HCT116 (cell line): Measurements from ENCODE around the gene ACVR1. TPM values are rescaled to one million over a fixed set of nuclear protein-coding genes. Genes with fewer than 3 reads are reported as not detected.

Source experiments
- ATAC-seq: fragments of 200-7000 bp; cut with Tn5 transposase; 2 replicates; pipeline ENCODE4 v1.9.1; 2020; ENCODE audit warnings: mild to moderate bottlenecking, moderate library complexity
- BruUV-seq: library from RNA; stranded (reverse); fragments of 400-500 nt; replicated peaks from 2 replicates; lab custom pipeline; 2021; lab: Mats Ljungman, UMichigan
- CTCF ChIA-PET: fragments of 300-600 bp; sonication (Branson Sonifier 250); formaldehyde crosslinking; loops from one replicate; lab custom pipeline; 2021; ENCODE audit warnings: antibody characterized with exemption; lab: Charles Lee
- POLR2A ChIA-PET: fragments of 300-600, 350-600 bp; sonication (Branson Sonifier 250); formaldehyde crosslinking; loops from one replicate; lab custom pipeline; 2021; ENCODE audit warnings: antibody characterized with exemption; lab: Charles Lee
- RAD21 ChIA-PET, 2 experiments: fragments of 300-600 bp; sonication (Branson Sonifier 250); formaldehyde crosslinking; loops; one replicate each; lab custom pipeline; 2023; ENCODE audit warnings: low total read pairs in 2 of 2; ENCODE audit not compliant: uncharacterized antibody in 2 of 2, unreplicated experiment in 2 of 2, low non-redundant PET in 1 of 2; lab: Charles Lee
- DNase-seq: peaks from one replicate; pipeline ENCODE4 v3.0.0-alpha.2; 2010; ENCODE audit warnings: low read depth, low spot score
- H2AFZ ChIP-seq: fragments of 200-600 bp; shearing (Covaris generic), sonication (generic); 2 replicates; pipeline ENCODE4 v1.6.1; 2017; ENCODE audit warnings: low read depth, mixed run types, mixed read lengths, antibody characterized with exemption, low read length; ENCODE audit not compliant: poor library complexity, severe bottlenecking
- H3K27ac ChIP-seq: 2 replicates; pipeline ENCODE4 v1.5.1; 2012; ENCODE audit warnings: low read depth, low read length
- H3K27me3 ChIP-seq: fragments of 200-600 bp; sonication (generic); 2 replicates; pipeline ENCODE4 v1.6.1; 2016; ENCODE audit warnings: mixed run types, low read length, mixed read lengths; ENCODE audit not compliant: insufficient read depth
- H3K36me3 ChIP-seq, 2 experiments: fragments of 200-500 bp in 1 of 2; fragments of 200-600 bp in 1 of 2; sonication (Bioruptor generic) in 1 of 2; sonication (generic) in 1 of 2; 2 replicates each; pipeline versions ENCODE4 v1.5.1 to v1.6.1; 2014 to 2016; ENCODE audit warnings: low read length in 2 of 2, inconsistent platforms in 1 of 2, mixed read lengths in 1 of 2, mixed run types in 1 of 2; ENCODE audit not compliant: insufficient read depth in 2 of 2, control insufficient read depth in 1 of 2
- H3K4me1 ChIP-seq, 2 experiments: fragments of 200-600 bp in 1 of 2; sonication (generic) in 1 of 2; 2 replicates each; pipeline versions ENCODE4 v1.5.1 to v1.6.1; 2012 to 2017; ENCODE audit warnings: low read length in 2 of 2, inconsistent platforms in 1 of 2, mild to moderate bottlenecking in 1 of 2, mixed read lengths in 1 of 2, mixed run types in 1 of 2, moderate library complexity in 1 of 2; ENCODE audit not compliant: insufficient read depth in 2 of 2, control insufficient read depth in 1 of 2
- H3K4me2 ChIP-seq: fragments of 200-600 bp; sonication (generic); 2 replicates; pipeline ENCODE4 v1.6.1; 2017; ENCODE audit warnings: mixed run types, low read length, mixed read lengths
- H3K4me3 ChIP-seq, 2 experiments: fragments of 200-600 bp in 1 of 2; sonication (generic) in 1 of 2; replicated peaks in 1 of 2; 2 replicates each; pipeline ENCODE4 v1.5.1; 2011 to 2016; ENCODE audit warnings: low read length in 2 of 2, control low read depth in 1 of 2, low read depth in 1 of 2, mild to moderate bottlenecking in 1 of 2, mixed read lengths in 1 of 2, mixed run types in 1 of 2
- H3K79me2 ChIP-seq: fragments of 200-600 bp; sonication (generic); 2 replicates; pipeline ENCODE4 v1.6.1; 2017; ENCODE audit warnings: mild to moderate bottlenecking, mixed run types, low read length, moderate library complexity, mixed read lengths; ENCODE audit not compliant: insufficient read depth
- H3K9ac ChIP-seq: fragments of 200-600 bp; sonication (generic); 2 replicates; pipeline ENCODE4 v1.6.1; 2016; ENCODE audit warnings: low read length, mixed read lengths
- H3K9me2 ChIP-seq: fragments of 200-600 bp; sonication (generic), shearing (Covaris generic); 2 replicates; pipeline ENCODE4 v1.6.1; 2017; ENCODE audit warnings: mixed run types, mild to moderate bottlenecking, moderate library complexity; ENCODE audit not compliant: insufficient read depth
- H3K9me3 ChIP-seq, 2 experiments: fragments of 200-500 bp in 1 of 2; fragments of 200-600 bp in 1 of 2; sonication (Bioruptor generic) in 1 of 2; sonication (generic) in 1 of 2; 2 replicates each; pipeline ENCODE4 v1.6.1; 2014 to 2017; ENCODE audit warnings: low read length in 2 of 2, mixed read lengths in 2 of 2, inconsistent platforms in 1 of 2, low read depth in 1 of 2, mild to moderate bottlenecking in 1 of 2, mixed run types in 1 of 2, moderate library complexity in 1 of 2; ENCODE audit not compliant: control insufficient read depth in 1 of 2, insufficient read depth in 1 of 2
- H4K20me1 ChIP-seq: fragments of 200-600 bp; sonication (generic), shearing (Covaris generic); 2 replicates; pipeline ENCODE4 v1.6.1; 2017; ENCODE audit warnings: mixed run types, mild to moderate bottlenecking, moderate library complexity; ENCODE audit not compliant: insufficient read depth
- CBX3 ChIP-seq: IDR thresholded peaks from 2 replicates; pipeline ENCODE4 v1.6.1; 2012; ENCODE audit warnings: low read depth
- CEBPB ChIP-seq: IDR thresholded peaks from 2 replicates; pipeline ENCODE4 v1.6.1; 2012; ENCODE audit warnings: low read depth
- CTCF ChIP-seq, 3 experiments: fragments of 200-600 bp in 1 of 3; sonication (generic) in 1 of 3; IDR thresholded peaks in 2 of 3; conservative IDR thresholded peaks in 1 of 3; 2 replicates each; pipeline ENCODE4 v1.5.1; 2012 to 2017; ENCODE audit warnings: low read depth in 2 of 3, low read length in 2 of 3, antibody characterized with exemption in 1 of 3, borderline replicate concordance in 1 of 3, control low read depth in 1 of 3, mild to moderate bottlenecking in 1 of 3, mixed read lengths in 1 of 3, mixed run types in 1 of 3, moderate library complexity in 1 of 3; ENCODE audit not compliant: insufficient read depth in 1 of 3
- EGR1 ChIP-seq: IDR thresholded peaks from 2 replicates; pipeline ENCODE4 v1.6.1; 2012; ENCODE audit warnings: low read depth
- ELF1 ChIP-seq: IDR thresholded peaks from 2 replicates; pipeline ENCODE4 v1.6.1; 2012; ENCODE audit warnings: low read depth, borderline replicate concordance
- EZH2 ChIP-seq: fragments of 200-600 bp; sonication (generic); IDR thresholded peaks from 2 replicates; pipeline ENCODE4 v1.6.1; 2017; ENCODE audit warnings: antibody characterized with exemption, mixed run types
- EZH2phosphoT487 ChIP-seq: fragments of 200-600 bp; IDR thresholded peaks from 2 replicates; pipeline ENCODE4 v1.6.1; 2018; ENCODE audit warnings: antibody characterized with exemption, borderline replicate concordance
- JUND ChIP-seq: IDR thresholded peaks from 2 replicates; pipeline ENCODE4 v1.6.1; 2012
- MAX ChIP-seq: IDR thresholded peaks from 2 replicates; pipeline ENCODE4 v1.6.1; 2012
- POLR2AphosphoS5 ChIP-seq: IDR thresholded peaks from 2 replicates; pipeline ENCODE4 v1.6.1; 2011; ENCODE audit warnings: mild to moderate bottlenecking, low read depth, low read length, moderate library complexity
- RAD21 ChIP-seq: IDR thresholded peaks from 2 replicates; pipeline ENCODE4 v1.6.1; 2012; ENCODE audit warnings: low read depth, mild to moderate bottlenecking
- REST ChIP-seq: IDR thresholded peaks from 2 replicates; pipeline ENCODE4 v1.6.1; 2012; ENCODE audit warnings: low read depth
- SP1 ChIP-seq: IDR thresholded peaks from 2 replicates; pipeline ENCODE4 v1.6.1; 2012; ENCODE audit warnings: low read depth
- SRF ChIP-seq: IDR thresholded peaks from 2 replicates; pipeline ENCODE4 v1.6.1; 2012; ENCODE audit warnings: low read depth
- YY1 ChIP-seq: IDR thresholded peaks from 2 replicates; pipeline ENCODE4 v1.6.1; 2011; ENCODE audit warnings: low read length, low read depth, moderate library complexity, mild to moderate bottlenecking; ENCODE audit not compliant: insufficient replicate concordance; ENCODE audit errors: extremely low read depth
- ZFX ChIP-seq: fragments of 450-650 bp; IDR thresholded peaks from 2 replicates; pipeline ENCODE4 v1.6.1; 2017
- intact Hi-C: fragments of 100-400 bp; cut with micrococcal nuclease; formaldehyde crosslinking; loops from 2 replicates; pipeline ENCODE4 v1.10.0; 2022
- total RNA-seq: library from RNA; stranded (reverse); gene quantifications from one replicate; pipeline ENCODE4 v1.2.1, GENCODE V29; 2021; ENCODE audit not compliant: unreplicated experiment

Gene ACVR1
- total RNA-seq, 1 experiment from 2014 or later, result 16.9 TPM

- no peaks in the 10 kb centered on the region for H3K27me3 ChIP-seq
- no peaks in the 10 kb centered on the region for H3K9me2 ChIP-seq
- TF ChIP-seq SRF, result no peak
- H3K79me2 ChIP-seq, result no peaks in the 10 kb centered on the region
- no peaks in the 10 kb centered on the region for H3K4me1 ChIP-seq
- ChIA-PET RAD21 (no interaction called here), POLR2A (no interaction called here), CTCF (no interaction called here)
- H3K4me3 ChIP-seq, result no peak overlapping the region
- no TSS peak for BruUV-seq
- no peak overlapping the region for H3K27ac ChIP-seq
- DNase-seq (no peak), ATAC-seq (no peak)
- intact Hi-C loops, result no loop called here
- no peaks in the 10 kb centered on the region for H3K9me3 ChIP-seq
- H3K4me2 ChIP-seq, result no peak overlapping the region
- H3K9ac ChIP-seq, result no peak overlapping the region
- H2AFZ ChIP-seq, result no peak overlapping the region
- H3K36me3 ChIP-seq, result no peaks in the 10 kb centered on the region
- no peaks in the 10 kb centered on the region for H4K20me1 ChIP-seq
These were observed 72.7 kb downstream of the ACVR1 start for GRCh38 chr2:157803476-157803875.

GRCh38 chr2:157800838-157801495 is 75.2 kb downstream of the ACVR1 start:
- no peaks in the 10 kb centered on the region for H4K20me1 ChIP-seq
- TF ChIP-seq SRF, result no peak
- no peak for TF ChIP-seq EZH2phosphoT487
- TF ChIP-seq ZFX, result no peak
- no peak for TF ChIP-seq EGR1
- TF ChIP-seq REST, result no peak
- no peak for TF ChIP-seq ELF1
- no peak for TF ChIP-seq SP1
- no peak for TF ChIP-seq CEBPB
- no peak for TF ChIP-seq EZH2
- no peak for TF ChIP-seq YY1
- no peak for TF ChIP-seq JUND
- no peak for TF ChIP-seq MAX
- no peak for TF ChIP-seq CTCF (IDR thresholded peaks at IDR 0.05 in 2 of 3, conservative IDR thresholded peaks at IDR 0.05 in 1 of 3; ENCODE audit: borderline replicate concordance in 1 of 3, insufficient read depth in 1 of 3, low read depth in 2 of 3, low read length in 2 of 3)
- no peak for TF ChIP-seq CBX3
- TF ChIP-seq POLR2AphosphoS5, result no peak
- no peak for TF ChIP-seq RAD21
- no peaks in the 10 kb centered on the region for H3K27me3 ChIP-seq
- no peaks in the 10 kb centered on the region for H3K9me3 ChIP-seq
- no peaks in the 10 kb centered on the region for H3K4me1 ChIP-seq
- ChIA-PET RAD21 (no interaction called here), POLR2A (no interaction called here), CTCF (no interaction called here)
- no peak overlapping the region for H3K27ac ChIP-seq
- ATAC-seq (no peak), DNase-seq (no peak)
- no peak overlapping the region for H2AFZ ChIP-seq
- no peaks in the 10 kb centered on the region for H3K9me2 ChIP-seq
- intact Hi-C loops, result no loop called here
- H3K4me3 ChIP-seq, result no peak overlapping the region
- H3K9ac ChIP-seq, result no peak overlapping the region
- BruUV-seq, result no TSS peak
- H3K4me2 ChIP-seq, result no peak overlapping the region
- no peaks in the 10 kb centered on the region for H3K36me3 ChIP-seq
- H3K79me2 ChIP-seq, result no peaks in the 10 kb centered on the region
